ENCODE data around the gene TLR2.

GRCh38 chr4:153741541-153741940, 57.5 kb downstream of the TLR2 start:
- TF ChIP-seq POLR2A (IDR thresholded peaks at IDR 0.05) (no peak), CTCF (IDR thresholded peaks at IDR 0.05) (no peak)
